8988T (cell line): ENCODE results near the gene ITCH.
"Not testable (repeated sequence)": the region's sequence is repeated elsewhere in the genome, so short reads cannot be mapped to it uniquely, and the experiment has no call there.

Experiments
- DNase-seq: peaks from one replicate; pipeline ENCODE4 v3.0.0; 2011

ITCH gene

DNA sequence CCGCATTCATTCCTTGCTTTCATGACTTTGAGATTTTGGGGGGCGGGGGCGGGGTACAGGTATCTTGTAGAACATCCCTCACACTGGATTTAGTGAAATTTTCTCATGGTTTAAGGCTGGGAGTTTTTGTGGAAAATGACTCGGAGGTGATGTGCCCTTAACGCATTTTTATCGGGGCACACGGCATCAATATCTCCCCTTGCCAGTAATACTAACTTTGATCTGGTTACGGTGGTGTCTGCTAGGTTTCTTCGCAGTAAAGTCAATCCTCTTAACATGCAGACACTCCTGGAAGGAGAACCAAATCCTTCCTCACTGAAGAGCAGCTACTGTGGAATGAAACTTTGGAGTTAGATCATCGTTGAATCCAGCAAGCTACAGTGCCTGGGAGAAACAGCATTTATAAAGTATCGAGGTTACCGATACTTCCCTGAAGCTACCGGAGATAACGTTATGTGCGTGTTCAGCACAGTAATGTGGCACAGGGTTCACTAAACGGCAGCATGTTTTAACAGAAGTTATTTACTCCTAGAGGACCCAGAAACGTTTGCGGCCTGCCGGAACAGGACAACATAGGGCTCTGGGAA, 151.9 kb downstream of the ITCH start:
- DNase-seq = no peak

DNA sequence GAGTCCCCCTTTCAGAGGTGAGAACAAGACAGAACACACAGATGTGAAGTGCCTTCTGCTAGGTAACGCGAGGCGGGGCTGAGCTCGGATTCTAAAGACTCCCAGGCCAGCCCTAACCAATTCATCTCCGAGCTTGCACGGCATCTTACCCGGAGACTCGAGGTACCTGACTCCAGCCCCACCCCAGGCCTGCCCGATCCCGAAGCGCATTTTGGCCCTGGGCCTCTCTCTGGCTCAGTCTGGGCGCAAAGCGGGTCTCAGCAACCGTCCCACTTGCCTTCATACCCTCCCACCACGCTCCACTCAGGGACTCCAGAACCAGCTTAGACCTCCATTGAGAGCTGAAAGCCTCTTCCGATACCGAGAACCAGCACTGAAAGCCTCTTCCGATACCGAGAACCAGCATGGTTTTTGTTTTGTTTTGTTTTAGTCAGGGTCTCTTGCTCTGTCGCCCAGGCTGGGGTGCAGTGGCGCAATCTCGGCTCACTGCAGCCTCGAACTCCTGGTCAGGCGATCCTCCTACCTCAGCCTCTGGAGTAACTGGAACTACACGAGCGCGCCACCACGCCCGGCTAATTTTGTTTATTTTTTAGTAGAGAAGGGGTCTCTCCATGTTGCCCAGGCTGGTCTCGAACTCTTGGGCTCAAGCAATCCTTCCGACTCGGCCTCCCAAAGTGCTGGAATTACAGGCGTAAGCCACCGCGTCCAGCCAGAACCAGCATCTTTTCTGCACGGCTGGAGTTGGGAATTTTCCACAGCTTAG, 152.6 kb downstream of the ITCH start:
- DNase-seq = no peak

GRCh38 chr20:34516247-34517113, 153.4 kb downstream of the ITCH start, which contains the start of gene DYNLRB1:
Gene DYNLRB1 (plus strand): TSS chr20:34516422. CDS start chr20:34516459, 37 bp downstream.
- DNase-seq = peak; percentile 63

GRCh38 chr20:34517114-34517505, 154.0 kb downstream of the ITCH start:
- DNase-seq = no peak

DNA sequence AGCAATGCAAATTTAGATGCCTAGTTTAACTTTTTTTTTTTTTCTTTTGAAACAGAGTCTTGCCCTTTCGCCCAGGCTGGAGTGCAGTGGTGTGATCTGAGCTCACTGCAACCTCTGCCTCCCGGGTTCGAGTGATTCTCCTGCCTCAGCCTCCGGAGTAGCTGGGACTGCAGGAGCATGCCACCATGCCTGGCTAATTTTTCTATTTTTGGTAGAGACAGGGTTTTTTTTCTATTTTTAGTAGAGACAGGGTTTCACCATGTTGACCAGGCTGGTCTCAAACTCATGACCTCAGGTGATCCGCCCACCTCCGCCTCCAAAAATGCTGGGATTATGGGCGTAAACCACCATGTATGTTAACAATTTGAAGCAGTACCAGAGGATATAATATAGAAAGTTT, 155.8 kb downstream of the ITCH start:
- DNase-seq = not testable (repeated sequence)

GRCh38 chr20:34519841-34520240, 156.8 kb downstream of the ITCH start:
- not testable (repeated sequence) for DNase-seq

GRCh38 chr20:34522969-34523871, 160.1 kb downstream of the ITCH start:
- peak; percentile 39 for DNase-seq

GRCh38 chr20:34524426-34524825, 161.4 kb downstream of the ITCH start:
- DNase-seq = no peak

GRCh38 chr20:34525342-34525708, 162.3 kb downstream of the ITCH start:
- DNase-seq = no peak

GRCh38 chr20:34525709-34526416, 162.8 kb downstream of the ITCH start:
- DNase-seq = peak; percentile 75

- DNase-seq = no peak
Measured at GRCh38 chr20:34526466-34526865, 163.4 kb downstream of the ITCH start.

- DNase-seq = no peak
Measured at GRCh38 chr20:34527016-34527415, 163.9 kb downstream of the ITCH start.

DNA sequence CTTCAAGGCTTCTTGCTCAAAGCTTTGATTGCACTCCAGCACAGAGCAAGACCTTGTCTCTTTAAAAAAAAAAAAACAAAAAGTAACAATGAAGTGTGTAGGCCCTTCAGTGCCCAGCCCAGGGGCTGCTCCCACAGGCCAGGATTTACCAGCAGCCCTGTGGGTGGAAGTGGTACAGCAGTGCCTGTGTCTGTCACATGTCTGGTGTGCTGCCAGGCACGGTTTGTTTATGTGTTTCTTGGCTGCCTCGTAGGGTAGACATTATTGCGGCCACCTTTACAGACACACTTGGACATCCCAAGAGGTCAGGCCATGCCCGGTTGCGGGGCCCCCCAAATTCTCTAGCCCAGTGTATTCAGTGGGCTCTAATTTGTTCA, 165.8 kb downstream of the ITCH start:
- no peak for DNase-seq

GRCh38 chr20:34529742-34530141, 166.7 kb downstream of the ITCH start:
- DNase-seq = no peak

GRCh38 chr20:34530342-34530741, 167.3 kb downstream of the ITCH start:
- DNase-seq = no peak

GRCh38 chr20:34531608-34532265, 168.7 kb downstream of the ITCH start:
- DNase-seq = no peak

DNA sequence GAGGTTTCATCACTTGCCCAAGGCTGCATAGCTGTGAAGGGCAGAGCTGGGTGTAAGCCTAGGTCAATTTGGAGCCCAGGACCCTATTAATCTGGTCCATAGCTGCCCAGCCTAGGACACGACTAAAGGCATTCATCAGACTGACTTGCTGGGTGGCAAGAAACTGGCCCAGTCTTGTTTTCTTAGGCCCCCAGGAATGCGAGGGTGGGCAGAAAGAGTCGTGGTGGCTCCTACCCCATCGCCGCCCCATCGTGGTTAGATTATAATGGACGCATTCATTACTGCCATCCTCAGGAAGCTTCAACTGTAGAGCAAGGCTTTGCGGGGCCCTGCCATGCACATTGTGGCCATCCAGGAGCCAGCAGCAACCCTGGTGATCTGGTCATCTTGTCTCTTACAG, 169.2 kb downstream of the ITCH start:
- no peak for DNase-seq

GRCh38 chr20:34532756-34533155, 169.7 kb downstream of the ITCH start:
- no peak for DNase-seq

GRCh38 chr20:34534391-34535165, 171.5 kb downstream of the ITCH start:
- no peak for DNase-seq

DNA sequence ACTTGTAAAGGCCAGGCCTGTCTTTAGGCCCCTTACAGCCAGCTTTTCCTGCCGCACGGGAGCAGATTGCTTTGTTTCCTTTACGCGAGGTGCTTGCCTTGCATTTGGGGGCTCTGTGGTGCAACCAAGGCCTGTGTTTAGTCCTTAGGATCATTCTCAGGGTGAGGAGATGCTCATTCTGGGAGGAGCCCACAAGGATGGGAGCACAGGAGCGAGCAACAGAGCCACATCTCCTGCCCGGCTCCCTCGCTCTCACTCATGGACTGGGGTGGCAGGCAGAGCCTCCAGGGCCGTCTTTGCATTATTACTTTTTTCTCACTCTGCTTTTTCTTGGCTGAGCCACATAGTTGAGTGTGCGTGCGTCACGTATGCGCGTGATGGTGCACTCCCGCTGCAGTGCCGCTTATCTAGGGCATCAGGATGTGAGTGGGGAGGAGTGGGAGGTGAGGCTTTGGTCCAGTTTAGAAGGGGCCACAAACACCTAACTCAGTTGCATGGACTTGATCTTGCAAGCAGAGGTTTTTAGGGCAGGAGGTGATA, 172.3 kb downstream of the ITCH start:
- DNase-seq = no peak
